ENCODE data around the gene TEN1.

The TEN1 gene

DNA sequence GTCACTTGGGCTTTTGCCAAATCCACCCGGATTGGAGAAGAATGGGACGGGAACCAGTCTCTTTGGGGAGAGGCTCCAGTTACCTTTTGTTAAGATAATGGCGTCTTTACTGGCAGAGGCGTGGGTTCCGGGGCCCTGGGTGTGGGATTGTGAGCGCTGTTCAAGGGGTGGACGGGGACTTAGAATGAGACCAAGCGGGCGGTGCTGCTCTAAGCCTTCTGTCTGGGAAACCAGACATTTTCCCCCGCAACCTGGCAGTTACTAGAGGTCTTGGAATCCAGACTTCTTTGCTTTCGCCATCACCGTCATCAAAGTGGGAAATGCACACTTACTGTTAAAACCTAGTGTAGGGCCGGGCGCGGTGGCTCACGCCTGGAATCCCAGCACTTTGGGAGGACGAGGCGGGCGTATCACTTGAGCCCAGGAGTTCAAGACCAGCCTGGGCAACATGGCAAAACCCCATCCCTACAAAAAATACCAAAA lies 706 bp downstream of the TEN1 start:
- no peak for FAIRE-seq

DNA sequence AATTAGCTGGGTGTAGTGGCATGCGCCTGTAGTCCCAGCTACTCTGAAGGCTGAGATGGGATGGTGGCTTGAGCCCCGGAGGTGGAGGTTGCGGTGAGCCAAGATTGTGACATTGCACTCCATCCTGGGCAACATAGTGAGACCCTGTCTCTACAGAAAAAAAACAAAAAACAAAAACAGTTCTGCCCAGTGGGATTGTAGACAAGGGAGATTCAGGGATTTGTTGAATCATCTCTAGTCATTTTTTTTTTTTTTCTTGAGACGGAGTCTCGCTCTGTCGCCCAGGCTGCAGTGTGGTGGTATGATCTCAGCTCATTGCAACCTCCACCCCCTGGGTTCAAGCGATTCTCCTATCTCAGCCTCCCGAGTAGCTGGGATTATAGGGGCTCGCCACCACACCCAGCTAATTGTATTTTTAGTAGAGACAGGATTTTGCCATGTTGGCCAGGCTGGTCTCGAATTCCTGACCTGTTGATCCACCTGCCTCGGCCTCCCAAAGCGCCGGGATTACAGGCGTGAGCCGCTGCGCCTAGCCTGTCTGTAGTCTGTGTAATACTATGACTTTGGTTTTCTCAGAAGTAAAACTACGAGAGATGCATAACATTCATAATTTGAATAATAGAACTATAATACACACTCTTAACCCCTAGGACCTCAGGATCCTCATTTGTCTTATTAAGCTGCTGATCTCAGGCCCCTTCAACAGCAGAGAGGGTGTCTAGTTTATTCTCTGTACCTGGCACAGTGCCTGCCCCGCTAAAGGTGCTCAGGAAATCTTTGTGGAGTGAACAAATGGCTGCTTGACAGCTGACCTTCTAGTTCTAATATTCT lies 1.4 kb downstream of the TEN1 start:
- FAIRE-seq, result no peak

DNA sequence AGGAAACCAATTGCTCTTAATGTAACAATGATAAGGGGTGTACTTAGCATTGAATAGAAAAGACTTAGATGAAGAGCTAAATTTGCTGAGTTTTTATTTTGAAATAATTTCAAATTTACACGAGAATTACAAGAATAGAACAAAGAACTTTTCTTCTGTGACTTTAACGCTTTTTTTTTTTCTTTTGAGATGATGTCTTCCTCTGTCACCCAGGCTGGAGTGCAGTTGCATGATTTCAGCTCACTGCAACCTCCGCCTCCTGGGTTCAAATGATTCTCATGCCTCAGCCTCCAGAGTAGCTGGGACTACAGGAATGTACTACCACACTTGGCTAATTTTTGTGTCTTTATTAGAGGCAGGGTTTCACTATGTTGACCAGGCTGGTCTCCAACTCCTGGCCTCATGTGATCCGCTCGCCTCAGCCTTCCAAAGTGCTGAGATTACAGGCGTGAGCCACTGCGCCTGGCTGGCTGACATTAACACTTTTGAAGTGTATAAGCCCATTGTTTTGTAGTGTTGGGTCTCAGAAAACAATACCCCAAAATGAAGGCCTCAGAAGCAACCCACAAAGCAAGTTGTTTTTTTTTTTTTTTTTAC lies 2.1 kb downstream of the TEN1 start:
- no peak for FAIRE-seq

DNA sequence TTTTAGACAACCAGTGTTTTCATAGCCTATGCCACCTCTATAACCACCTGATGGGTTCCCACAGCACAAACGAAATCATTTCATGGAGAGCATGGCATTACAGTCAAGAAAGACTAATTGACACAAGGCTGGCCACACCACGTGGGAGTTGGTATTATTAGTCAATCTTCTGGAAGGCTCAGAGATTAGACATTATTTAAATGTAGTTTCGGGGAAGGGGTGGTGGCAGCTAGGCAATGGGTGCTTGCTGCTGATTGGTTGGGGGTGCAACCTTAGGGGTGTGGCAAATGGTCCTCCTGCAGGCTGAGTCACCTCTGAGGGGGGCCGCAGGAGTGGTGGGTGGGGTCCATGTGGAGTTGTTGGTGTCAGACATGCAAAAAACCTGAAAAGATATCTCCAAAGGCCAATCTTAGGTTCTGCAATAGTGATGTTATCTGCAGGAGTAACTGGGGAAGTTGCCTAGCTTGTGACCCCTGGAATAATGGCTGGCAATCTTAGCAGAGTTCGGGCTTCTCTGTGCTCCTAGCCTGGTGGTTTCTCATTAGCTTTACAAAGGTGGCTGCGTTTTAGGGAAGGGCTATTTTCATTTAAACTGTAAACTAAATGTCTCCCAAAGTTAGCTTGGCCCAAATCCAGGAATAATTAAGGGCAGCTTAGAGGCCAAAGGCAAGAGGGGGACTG lies 4.6 kb downstream of the TEN1 start:
- no peak for FAIRE-seq

DNA sequence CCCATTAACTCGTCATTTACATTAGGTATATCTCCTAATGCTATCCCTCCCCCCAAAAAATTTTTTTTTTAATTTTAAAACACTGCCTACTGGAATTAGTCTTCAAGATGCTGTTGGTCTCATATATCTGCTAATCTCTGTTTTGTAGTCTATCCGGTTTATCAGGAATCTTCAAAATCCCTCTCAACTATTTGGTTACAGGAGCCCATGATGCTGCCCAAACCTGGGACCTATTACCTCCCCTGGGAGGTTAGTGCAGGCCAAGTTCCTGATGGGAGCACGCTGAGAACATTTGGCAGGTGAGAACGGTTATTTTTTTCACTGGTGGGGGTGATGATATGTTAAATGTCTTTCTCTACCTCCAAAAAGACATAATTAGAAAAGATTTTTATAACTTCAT lies 6.9 kb downstream of the TEN1 start:
- FAIRE-seq, result no peak

DNA sequence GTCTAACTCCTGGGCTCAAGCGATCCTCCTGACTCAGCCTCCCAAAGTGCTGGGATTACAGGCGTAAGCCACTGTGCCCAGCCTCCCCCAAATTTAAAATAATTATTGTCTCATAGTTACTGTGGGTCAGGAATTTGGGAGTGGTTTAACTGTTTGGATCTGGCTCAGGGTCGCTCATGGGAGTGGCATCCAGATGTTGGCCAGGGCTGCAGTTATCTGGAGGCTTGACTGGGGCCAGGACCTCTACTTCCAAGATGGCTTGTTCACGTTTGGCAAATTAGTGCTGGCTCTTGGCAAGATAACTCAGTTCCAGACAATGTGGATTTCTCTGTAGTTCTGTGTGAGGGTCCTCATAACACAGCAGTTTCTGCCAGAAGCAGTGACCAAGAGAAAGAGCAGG lies 8.0 kb downstream of the TEN1 start:
- FAIRE-seq, result no peak

DNA sequence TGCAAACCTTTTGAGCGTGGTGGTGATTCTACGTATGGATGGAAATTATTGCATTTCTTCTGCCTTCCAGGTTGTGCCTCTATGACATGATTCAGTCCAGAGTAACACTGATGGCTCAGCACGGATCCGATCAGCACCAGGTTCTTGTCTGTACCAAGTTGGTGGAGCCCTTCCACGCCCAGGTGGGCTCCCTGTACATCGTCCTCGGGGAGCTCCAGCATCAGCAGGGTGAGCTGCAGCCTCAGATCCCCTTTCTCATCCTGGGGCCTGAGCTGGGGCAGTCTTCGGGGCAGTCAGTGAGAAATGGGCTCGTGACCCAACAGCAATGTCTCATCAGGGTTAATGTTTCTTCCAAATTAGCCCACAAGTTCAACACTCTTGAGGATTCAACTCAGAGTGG lies 12.4 kb downstream of the TEN1 start:
- no peak for FAIRE-seq

DNA sequence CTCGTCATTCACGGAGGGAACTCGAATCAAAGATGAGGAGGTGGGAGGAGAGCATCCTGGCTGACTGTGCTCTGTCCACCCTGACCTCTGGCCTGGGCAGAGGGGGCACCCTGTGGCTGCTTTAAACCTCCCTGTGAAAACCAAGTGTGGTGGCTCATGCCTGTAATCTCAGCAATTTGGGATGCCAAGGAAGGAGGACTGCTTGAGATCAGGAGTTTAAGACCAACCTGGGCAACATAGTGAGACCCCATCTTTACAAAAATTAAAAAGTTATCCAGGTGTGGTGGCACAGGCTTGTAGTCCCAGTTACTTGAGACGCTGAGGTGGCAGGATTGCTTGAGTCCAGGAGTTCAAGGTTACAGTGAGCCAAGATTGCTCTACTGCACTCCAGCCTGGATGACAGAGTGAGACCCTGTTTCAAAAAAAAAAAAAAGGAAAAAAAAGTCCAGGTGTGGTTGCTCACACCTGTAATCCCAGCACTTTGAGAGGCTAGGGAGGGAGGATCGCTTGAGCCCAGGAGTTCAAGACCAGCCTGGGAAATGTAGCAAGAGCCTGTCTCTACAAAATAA lies 15.8 kb downstream of the TEN1 start:
- no peak for FAIRE-seq

DNA sequence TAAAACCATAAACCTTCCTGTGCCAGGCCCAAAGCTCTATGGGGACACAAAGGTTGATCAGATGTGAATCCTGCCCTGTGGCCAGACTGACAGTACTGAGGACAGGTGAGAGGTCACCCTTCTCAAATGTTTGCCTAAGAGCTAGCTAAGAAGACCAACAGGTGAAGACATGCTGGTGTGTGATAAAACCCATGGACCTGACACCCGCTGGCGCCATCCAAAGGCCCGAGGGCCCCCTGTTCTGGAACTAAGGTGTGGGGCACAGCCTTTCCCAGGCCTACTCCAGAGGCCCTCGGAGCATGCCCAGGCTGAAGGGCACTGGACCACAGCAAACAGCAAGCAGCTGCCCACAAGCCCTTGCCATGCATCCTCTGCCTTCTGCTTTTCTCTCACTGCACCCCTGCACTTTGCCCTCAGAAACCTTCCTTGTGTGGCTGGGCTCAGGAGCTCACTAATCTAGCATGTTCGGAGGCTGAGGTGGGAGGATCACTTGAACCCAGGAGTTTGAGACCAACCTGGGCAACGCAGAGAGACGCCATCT lies 16.4 kb downstream of the TEN1 start:
- FAIRE-seq, result no peak

DNA sequence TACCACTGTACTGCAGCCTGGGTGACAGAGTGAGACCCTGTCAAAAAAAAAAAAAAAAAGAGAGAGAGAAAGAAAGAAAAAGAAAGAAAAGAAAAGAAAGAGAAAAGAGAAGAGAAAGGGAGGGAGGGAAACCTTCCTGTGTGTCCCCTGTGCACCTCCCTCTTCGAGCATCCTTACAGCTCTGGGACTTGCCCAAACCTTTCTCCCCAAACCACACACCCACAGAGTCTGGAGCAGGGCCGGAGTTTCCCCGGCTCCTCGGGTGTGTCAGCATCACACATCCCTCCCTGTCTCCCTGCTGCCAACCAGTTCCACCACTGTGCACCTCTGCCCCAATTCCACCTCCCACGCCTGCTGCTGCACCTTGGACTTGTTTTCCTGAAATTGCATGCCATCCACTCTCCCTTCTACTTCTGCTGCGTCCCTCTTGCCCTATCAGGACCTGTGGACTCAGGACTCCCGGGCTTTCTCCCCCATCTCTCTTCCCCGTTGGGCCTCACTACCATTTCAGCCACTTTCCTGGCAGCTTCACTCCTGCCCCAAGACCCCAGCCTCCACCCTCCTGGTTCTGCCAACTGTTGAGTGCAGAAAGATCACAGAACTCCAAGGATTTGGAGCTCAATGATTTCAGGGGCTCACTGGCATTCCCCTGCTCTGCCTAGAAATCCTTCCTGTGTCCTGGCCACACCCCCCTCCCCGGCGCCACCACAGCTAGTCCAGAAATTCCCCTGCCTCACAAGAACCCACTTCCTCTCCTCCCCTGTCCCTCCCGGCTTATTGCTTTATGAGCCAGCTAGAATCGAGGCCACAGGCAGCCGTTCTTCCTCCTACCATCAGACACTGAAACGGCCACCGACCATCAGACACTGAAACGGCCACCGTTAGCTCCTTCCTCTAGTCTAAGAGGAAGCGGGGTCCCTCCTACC lies 17.9 kb downstream of the TEN1 start:
- FAIRE-seq, result no peak

DNA sequence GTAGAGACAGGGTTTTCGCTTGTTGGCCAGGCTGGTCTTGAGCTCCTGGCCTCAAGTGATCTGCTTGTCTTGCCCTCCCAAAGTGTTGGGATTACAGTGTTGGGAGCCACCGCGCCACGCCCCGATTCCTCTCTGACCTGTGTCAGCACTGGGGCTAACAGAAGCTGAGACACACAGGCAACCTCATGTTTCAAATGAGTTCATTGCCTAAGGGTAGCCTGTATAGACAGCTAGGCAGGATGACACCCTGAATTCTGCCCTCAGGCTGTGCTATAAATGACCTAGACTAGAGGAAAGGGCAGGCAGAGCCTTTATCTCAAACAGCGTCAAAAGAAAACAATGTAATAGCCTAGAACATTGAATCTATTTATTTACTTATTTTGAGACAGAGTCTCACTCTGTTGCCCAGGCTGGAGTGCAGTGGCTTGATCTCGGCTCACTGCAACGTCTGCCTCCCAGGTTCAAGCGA lies 19.3 kb downstream of the TEN1 start:
- no peak for FAIRE-seq

DNA sequence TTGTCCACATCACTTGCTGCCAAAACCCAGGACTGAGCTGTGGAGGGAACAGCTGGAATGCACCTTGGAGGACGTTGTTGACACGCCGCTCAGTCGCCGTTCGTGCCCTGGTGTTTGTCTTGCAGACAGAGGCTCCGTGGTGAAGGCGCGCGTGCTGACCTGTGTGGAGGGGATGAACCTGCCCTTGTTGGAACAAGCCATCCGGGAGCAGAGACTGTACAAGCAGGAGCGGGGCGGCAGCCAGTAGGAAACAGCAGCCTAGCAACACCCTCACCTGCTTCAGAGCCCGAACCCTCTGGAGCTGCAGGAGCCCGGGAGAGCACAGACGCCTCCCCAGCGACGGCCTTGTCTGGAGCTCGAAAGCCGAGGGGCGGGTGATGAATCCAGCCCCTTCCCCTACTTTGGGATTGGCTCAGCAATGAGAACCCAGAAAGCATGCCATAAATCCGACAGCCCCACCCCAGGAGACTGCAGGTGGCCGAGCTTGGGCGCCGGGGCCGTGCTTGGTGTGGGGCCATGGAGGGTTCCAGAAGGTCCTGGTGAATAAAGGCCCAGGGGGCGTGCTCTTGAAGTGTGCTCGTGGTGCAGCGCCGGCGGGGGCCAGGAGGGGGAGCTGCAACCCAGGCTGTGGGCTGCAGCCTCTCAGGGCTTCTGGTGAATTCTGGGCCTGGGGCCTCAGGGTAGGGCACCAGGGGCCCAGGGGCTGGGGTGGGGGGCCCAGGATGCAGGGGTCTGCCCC lies 21.1 kb downstream of the TEN1 start:
- FAIRE-seq, result no peak

DNA sequence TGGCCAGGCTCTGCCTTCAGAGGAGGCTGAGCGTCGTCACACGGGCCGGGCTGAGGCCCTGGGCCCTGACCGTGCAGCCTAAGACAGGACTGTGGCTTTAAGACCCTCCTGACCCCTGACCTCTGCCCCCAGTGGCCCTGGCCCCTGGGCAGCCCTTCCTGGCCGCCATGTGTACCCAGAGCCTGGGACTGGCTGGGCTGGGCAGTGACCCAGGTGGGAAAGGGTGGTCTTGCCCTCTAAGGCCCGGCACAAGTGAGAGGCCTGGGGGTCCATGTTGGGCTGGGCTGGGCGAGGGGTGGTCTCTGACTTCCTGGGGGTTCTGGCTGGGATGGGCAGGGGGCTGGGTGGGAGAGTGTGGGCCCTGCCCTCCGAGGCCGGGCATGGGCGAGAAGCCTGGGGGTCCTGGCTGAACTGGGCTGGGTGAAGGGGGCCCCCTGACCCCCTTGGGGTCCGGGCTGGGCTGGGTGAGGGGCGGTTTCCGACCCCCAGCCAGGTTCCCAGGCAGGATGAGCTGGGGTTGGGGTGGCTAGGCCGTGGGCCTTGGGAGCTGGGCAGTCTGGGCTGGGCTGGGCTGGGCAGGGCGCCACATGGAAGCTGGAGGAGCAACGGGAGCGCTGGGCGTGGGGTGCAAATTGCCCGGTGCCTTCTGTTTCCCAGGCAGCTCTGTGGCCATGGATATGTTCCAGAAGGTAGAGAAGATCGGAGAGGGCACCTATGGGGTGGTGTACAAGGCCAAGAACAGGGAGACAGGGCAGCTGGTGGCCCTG lies 21.9 kb downstream of the TEN1 start, which contains the start of gene CDK3:
TSS of gene CDK3 (plus strand) at position 101 of the 767 bp plus-strand sequence. CDS start at position 672, 571 bp downstream.
- no peak for FAIRE-seq

DNA sequence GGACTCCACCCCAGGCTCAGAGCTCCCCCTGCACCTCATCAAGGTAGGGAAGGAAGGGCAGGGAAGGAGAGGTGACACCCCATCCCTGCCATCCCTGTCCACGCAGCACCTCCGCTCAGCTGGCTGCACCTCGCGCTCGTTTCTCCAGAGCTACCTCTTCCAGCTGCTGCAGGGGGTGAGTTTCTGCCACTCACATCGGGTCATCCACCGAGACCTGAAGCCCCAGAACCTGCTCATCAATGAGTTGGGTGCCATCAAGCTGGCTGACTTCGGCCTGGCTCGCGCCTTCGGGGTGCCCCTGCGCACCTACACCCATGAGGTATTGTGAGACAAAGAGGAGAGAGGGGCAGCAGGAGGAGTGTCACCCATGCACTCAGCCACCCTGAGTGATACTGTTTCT lies 23.1 kb downstream of the TEN1 start:
- no peak for FAIRE-seq

DNA sequence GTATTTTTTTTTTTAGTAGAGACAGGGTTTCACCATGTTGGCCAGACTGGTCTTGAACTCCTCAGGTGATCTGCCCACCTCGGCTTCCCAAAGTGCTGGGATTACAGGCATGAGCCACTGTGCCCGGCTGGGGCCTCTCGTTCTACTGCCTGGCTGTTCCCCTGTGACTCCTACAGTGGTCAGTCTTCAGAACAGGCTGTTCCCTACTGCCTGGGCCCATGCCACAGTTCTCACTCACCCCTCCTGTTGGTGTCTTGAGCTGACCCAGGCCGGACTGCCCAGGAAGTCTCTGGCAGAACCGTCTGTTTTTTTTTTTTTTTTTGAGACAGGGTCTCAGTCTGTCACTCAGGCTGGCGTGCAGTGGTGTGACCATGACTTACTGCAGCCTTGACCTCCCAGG lies 24.9 kb downstream of the TEN1 start:
- FAIRE-seq, result no peak

DNA sequence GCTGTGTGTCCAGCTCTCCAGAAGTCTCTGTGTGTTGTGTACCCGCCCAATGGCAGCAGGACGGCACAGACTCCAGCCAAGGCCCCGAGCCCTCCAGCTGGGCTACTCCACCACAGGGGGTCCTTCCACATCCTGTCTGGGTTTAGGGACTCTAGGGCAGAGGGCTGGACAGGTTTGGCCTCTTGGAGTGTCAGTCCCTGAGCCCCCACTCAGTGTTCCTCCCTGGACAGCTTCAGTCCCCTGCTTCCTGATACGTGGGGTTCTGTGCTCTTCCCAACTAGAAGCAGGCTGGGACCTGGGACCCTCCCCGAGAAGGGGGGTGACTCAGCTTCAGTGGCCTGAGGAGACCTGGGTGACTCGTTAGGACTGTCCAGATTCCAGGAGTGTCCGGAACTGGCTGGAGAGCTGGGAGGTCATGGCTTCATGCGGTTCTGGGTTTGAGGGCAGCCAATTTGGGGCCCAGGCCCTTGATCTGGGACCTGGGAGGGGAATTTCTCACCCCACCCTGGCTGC lies 25.8 kb downstream of the TEN1 start:
- FAIRE-seq, result no peak

DNA sequence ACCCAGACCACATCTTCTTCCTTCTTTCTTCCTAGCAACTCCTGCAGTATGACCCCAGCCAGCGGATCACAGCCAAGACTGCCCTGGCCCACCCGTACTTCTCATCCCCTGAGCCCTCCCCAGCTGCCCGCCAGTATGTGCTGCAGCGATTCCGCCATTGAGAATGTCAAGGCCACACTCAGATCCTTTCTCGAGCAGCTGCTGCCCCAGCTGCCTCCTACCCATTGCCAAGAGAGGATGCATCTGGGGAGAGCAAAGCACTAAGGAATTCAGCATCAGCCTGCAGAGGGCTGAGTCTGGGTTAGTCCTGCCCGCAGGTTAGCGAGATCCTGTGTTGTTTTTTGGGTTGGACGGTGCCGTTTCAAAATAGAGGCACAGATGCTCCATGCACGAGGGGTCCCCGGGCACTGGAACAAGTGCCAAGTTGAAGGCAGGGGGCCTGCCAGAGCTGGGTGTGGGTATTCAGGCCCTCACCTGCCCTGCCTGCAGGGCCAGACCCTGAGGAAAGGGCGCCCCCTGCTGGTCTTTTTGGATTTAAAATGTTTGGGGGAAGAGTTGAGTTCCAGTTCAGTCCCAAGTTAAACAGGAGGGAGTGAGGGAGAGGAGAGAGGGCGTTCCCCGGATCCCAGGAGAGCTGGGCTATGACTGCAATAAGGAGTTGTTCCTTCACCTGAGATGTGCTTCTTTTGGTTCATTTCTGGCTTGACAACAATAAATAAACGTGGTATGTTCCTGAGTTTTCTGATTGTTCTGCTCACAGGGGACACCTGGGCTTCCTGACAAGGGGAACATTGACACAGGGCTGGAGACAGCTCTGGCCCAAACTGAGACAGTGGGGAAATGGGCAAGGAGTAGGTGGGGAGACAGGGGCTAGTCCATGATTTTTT lies 26.5 kb downstream of the TEN1 start:
- no peak for FAIRE-seq

DNA sequence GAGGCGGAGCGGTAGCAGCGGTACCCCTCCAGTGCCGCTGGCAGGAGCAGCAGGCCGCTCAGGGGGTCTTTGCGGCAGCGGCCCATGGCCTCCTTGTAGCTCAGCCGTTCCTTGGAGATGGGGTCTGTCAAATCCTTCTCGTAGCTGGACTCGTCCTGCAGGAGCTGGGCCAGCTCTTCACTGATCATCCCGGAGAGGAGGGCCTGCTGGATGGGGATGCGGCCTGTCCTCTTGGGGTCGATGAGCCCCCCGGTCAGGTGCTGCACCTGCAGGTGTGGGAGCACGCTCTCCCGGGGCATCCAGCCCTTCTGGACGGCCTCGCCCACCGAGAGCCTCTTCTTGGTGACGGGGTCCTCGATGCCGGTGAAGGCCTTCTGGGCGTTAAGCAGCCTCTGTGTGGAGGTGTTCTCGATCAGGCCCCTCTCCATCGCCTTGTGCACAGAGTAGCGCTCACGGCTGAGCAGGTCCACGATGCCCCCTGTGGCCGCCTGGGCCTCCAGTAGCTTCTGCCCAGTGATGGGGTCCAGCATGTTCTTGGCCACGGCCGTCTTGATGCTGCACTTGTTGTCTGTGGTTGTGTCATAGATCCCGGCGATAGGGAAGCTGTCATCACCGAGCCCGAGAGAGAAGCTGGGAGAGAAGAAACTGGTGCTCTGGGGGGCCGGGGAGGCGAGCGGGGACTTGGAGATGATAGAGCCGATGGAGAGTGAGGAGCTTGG lies 28.2 kb downstream of the TEN1 start:
- FAIRE-seq, result no peak

Data from colon (tissue), 2 donors.